Hematopoietic multipotent progenitor cell treated with erythropoietin and hydrocortisone succinate and interleukin-3 and kit ligand, for 17 days (in vitro differentiated cells): ENCODE results near the gene SIK2.
"Not testable (repeated sequence)": the region's sequence is repeated elsewhere in the genome, so short reads cannot be mapped to it uniquely, and the experiment has no call there.

Source experiments
- DNase-seq: peaks from one replicate; pipeline ENCODE4 v3.0.0-alpha.2; 2015; ENCODE audit warnings: low spot score

Gene SIK2

DNA sequence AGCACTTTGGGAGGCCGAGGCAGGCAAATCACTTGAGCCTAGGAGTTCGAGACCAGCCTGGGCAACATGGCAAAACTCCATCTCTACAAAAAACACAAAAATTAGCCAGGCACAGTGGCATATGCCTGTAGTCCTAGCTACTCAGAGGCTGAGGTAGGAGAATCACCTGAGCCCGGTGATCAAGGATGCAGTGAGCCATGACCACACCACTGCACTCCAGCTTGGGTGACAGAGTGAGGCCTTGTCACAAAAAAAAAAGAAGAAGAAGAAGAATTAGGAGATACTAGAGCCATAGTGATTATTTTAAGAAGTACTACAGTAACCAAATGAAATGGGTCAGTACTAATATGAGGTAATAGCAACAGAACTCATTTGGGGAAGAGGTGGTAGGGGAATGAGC, 56.2 kb downstream of the SIK2 start:
- not testable (repeated sequence) for DNase-seq

DNA sequence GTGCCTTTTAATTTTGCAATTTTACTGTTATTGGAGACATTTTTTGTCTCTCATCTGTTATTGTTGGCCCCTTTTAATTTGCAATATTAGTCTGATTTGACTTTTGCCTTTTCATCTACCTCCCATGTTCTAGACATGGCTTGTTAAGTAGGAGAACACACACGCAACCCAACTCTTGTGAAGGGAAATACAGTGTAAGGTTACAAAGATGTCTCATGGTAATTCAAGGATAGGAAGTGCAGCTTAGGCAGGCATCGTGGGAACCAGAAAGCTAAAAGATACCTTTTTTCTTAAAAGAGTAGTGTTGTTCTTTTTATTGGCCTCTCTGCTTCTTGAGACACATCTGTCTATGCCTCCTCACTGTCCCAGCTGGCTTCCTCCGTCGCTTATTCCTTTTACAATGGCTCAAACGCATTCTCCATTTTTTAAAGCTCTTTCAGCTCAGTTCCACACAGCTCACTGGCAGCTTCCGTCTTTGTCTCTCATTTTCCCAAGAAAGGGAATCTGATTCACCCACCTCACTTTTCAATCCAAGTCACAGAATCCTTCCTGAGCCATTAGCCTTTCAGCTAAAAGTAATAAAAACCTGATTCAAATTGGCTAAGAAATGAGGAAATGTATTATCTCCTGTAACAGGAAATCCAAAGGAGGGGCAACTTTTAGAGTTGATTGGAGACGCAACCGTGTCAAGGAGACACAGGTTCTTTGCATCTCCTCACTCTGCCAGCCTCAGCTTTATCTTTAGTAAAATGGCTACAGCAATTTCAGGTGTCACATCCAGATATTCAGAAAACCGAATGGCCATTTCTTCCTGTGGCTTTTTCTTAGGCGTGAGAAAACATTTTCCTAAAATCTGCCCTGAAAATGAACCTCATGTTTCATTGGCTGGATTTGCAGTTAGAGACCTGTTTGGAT, 57.2 kb downstream of the SIK2 start:
- DNase-seq, result no peak

DNA sequence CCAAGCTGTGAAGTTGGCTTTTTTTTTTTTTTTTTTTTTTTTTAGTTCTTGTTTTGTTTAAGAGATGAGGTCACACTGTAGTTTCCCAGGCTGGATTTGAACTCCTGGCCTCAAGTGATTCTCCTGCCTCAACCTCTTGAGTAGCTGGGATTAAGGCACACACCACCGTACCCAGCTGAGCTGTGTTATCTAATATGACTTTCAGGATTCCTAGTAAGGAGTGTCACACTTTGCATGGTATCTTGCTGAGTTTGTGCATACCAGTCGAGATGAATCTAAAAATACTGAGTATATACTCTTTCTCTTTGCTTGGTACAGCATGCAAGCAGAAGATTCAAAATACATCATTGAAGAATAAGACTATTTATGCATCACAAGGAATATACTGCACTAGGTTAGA, 58.6 kb downstream of the SIK2 start:
- no peak for DNase-seq

DNA sequence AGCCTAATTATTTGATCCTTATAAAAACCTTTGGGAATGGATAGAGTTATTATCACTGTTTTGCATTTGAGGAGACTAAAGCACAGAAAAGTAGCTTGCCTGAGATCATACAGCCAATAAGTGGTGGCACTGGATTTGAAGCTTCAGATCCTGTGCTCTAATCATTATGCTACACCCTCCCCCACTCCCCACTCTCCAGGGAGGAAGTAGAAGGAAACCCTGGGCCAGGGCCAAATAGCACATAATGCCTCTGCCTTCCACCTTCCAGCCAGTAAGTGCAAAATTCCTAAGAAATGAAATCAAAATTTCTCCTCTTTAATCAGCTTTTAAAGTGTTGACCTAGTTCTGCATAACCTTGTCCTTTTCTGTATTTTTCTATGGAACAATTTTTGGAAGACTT, 61.6 kb downstream of the SIK2 start:
- no peak for DNase-seq

DNA sequence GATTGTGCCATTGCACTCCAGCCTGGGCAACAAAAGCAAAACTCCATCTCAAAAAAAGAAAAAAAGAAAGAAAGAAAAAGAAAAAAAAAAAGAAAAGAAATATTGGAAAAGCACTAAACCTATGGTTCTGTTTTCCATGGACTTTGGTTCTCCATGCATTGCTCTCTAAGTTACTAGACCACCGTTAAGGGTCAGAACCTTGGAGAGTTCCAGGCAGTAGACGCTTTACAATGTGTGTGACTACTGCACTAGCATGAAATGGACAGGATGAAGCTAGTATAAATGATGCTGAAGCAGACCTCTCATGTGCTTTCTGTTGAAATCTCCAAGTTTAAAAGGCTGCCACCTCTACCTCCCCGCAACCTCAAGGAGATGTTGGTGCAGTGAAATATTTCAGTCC, 63.5 kb downstream of the SIK2 start:
- no peak for DNase-seq

DNA sequence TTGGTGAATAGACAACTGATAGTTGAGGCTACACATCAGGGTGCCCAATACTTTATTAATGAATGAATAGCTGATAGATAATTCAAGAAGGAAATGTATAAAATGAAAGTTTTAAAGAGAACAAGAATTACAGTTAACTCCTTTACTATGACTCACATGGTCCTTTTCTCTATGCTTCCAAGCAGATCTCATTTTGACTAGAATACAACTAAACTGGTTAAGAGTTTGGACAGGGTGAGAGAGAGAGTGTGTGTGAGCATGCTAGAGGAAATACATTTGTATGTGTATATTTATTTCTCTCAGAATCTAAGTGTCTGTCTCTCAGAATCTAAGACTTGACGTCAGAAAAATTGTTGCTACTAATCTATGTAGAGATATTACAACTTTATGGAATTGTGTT, 66.7 kb downstream of the SIK2 start:
- DNase-seq, result no peak

DNA sequence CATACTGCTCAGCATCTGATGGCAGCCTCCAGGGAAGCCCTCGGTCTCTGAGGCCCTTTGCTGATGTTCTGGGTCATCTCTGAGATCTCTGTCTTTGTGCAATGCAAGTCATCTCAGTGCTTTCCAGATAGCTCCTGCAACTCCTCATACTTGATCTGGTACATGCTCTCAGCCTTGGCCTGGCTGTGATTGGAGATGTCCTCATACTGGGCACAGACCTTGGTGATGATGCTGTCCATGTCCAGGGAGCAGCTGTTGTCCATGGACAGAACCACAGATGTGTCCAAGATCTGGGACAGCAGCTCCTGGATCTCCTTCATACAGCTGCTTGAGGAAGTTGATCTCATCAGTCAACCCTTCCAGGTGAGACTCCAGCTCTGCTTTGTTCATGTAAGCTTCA, 69.1 kb downstream of the SIK2 start:
- DNase-seq, result no peak

DNA sequence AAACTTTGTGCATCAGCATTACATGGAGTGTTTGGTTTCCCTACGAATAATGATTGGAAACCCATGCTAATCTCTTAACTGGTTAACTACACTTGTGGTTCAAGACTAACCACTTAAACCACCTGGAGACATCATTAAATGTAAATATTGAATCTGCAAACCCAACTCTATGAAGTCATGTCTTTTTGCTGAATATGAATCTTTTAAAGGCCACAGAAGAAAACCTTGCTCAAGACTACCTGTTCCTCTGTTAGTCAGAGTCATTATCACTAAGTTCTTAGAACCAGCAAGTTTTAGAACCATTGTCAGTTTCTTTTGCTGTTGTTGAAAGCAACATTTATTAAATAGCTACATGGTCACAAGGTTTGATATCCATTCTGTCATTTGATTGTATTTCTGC, 70.7 kb downstream of the SIK2 start:
- DNase-seq, result no peak

DNA sequence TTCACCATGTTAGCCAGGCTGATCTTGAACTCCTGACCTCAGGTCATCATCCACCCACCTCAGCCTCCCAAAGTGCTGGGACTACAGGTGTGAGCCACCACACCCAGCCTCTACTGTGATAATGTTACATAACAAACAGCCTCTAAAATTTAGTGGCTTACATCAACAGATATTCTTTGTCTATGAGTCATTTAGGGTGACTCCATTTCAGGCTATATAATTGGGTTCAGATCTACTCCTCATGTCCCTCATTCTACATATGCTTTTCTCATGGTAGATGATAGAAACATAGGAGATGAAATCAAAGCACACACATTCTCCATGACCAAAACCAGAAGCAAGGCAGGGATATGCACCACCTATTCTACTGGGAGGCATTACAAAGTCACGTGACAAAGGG, 72.7 kb downstream of the SIK2 start:
- DNase-seq, result no peak

DNA sequence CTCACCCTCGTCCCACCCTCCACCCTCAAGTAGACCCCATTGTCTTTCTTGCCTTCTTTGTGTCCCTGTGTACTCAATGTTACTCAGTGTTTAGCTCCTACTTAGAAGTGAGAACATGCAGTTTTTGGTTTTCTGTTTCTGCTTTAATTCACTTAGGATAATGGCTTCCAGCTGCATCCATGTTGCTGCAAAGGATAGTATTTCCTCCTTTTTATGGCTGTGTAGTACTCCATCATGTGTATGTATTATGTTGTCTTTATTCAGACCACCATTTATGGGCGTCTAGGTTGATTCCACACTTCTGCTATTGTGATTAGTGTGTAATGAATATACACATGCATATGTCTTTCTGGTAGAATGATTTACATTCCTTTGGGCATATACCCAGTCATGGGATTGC, 73.6 kb downstream of the SIK2 start:
- no peak for DNase-seq

DNA sequence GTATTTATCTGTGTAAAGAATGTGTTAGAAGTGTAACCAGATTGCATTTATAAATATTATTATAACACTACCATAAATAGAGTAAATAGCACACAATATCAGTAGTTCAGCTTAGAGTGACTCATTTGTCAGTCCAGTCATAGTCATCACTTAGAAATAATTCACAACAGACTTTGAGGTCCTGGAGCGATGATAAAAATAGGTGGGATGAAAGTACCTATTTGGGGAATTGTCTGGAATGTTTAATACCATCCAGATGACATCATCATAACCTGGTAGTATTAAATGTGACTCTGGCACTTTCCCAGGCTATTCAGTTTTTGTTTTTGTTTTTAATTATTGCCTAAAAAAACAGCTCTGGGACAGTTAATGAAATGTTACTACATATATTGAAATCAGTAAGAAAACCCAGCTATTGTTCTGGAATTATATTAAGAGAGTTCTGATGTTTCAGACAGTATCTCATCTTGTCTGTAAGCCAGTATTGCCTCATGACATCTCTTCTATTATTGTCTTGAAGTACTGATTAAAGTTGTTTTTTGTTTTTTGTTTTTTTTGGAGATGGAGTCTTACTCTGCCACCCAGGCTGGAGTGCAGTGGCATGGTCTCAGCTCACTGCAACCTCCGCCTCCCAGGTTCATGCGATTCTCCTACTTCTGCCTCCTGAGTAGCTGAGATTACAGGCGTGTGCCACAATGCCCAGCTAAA, 74.8 kb downstream of the SIK2 start:
- no peak for DNase-seq

DNA sequence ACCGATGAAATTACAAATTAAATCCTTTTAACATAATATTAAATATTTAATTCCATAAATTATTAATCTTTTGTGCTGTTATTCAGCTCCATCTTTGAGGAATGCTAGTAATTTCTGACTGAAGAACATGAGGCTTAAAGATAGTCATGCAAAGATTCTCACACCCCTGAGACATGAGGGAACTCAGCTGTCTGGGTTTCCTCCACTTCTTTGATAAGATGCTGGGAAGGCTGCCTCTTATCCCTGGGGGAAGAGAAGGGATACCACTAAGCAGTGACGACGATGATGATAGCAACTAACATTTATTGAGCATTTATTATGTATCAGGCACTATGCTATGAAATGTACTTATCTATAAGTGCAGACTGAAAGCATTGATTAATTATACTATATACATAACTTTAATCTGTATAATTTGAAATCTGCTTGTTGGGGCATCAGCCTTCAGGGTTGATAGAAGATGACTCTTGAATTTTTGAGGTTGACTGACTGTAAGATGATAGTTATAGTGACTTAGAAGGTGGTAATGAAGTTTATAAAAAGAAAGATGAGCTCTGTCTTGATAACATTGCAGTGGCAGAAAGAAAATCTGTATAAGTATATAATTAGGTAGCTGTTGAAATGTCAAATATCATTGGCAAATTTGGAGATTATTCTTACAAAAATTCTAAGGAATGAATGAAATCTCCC, 78.4 kb downstream of the SIK2 start:
- no peak for DNase-seq

DNA sequence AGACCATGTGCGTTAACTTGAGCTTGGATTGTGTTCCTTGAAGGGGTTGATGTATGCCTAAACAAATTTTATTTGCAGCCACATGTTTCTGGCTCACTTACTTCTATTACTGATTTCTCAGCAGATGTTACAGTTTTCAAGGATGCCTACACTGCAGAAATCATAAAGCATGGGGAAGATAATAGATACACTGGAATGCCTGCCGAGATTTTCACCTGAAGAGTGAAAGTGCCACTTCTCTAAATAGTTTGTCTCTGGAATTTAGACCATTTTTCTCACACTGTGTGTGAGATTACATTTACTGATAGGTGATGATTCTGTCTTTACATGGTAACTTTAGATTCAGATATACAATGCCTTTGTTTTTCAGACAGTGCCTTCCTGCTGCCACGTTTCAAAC, 81.6 kb downstream of the SIK2 start:
- no peak for DNase-seq

DNA sequence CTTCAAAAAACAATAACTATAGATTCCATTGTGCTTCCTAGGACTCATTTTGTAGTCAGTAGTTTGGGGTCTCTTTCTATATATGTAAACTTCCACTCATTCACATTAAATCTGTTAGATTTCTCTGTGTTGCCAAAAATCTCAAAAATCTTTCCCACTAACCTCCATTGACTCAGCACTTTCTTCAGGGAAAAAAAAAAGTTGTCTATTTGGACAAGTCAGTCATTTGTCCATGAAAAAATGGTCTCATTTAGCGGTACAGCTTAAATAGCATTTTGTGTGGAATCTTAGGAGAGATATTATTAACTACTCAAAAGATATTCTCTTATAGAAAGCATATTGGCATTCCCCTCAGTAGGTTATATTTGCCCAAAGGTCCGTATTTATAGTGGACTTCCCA, 82.0 kb downstream of the SIK2 start:
- no peak for DNase-seq

DNA sequence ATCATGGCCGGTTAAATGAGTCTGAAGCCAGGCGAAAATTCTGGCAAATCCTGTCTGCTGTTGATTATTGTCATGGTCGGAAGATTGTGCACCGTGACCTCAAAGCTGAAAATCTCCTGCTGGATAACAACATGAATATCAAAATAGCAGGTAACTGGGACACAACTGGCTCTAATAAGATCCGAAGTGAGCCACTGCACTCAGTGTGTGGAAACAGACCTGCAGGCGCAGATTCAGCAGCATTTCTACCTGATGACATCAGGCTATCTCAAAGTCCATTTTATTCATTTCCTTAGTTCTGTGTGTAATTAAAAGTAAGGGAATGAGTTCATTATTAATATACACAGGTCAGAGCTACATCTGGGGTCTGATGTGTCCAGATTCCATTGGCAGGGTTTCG, 85.8 kb downstream of the SIK2 start:
- no peak for DNase-seq

DNA sequence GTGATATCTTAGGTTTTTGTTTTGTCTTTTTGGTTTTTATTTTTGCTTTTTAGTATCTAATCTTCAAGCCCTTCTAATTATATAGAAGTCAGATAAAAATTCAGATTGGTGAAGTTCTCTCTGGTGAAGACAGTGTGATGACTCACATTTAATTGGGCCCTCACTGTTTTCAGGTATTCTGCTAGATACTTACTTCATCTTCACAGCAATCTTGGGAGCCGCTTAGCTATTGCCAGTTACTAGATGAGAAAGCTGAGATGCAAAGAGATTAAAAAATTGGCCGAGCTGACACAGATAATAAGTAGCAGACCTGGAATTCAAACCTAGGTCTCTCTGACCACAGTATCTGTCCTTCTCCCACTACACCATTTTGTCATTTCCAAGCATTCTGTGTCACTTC, 88.9 kb downstream of the SIK2 start:
- no peak for DNase-seq

DNA sequence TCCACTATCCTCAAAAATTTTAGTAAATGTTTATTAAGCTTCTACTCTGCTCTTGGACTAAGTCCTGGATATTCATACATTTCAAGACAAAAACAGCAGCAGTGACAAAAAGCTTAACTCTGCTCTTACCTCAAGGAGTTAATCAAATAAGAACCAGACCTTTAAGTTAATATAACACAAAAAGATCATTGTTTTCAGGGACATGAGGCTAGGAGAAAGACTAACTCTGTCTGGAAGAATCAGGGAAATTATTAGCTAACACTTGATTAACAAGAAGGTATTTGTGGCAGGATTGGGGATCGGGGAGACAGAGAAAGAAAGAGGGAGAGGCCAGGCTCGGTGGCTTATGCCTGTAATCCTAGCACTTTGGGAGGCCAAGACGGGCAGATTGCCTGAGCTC, 89.5 kb downstream of the SIK2 start:
- DNase-seq, result no peak

DNA sequence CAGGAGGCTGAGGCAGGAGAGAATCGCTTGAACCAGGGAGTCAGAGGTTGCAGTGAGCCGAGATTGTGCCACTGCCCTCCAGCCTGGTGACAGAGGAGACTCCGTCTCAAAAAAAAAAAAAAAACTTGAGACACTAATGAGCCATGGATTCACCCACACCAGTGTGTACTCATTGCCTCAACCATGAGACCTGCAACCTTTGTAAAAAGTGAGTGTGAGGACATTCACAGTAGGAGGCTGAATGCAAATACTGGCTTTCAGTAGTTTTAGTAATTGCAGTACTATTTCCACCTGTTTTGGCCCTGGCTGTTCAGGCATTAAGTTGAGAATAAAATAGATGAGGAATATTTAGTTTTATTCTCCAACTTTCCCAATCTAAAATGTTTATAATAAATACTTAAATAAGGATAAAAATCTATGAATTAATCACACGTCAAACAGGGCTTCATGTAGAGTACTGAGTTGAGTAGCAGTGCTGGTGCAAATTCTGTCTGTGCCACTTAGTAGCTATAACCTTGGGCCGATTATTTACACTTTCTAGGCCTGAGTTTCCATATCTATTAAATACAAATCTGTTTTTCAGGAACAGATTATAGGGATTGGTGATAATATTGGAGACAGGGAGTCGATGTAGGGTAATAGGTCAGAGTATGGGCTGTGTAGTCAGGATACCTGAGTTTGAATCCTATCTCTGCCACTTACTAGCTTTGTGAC, 91.1 kb downstream of the SIK2 start:
- DNase-seq, result no peak

DNA sequence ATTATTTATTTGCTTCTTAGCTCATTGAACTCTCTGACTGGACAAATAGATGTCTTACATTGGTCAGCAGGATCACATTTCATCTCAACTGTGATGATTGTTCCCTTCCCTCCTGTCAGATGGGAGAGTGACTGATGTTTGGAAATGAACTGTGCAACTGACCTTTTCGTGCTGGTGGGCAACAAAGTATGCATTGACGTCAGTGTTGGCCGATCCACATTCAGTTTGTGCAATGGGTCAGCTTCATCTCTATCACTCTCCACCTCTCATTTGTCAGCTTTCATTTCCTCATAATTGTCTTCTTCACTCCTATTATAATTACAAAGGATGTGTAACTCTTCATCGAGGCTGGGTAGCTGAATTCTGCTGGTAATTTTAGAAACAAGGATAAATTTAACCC, 92.6 kb downstream of the SIK2 start:
- no peak for DNase-seq

DNA sequence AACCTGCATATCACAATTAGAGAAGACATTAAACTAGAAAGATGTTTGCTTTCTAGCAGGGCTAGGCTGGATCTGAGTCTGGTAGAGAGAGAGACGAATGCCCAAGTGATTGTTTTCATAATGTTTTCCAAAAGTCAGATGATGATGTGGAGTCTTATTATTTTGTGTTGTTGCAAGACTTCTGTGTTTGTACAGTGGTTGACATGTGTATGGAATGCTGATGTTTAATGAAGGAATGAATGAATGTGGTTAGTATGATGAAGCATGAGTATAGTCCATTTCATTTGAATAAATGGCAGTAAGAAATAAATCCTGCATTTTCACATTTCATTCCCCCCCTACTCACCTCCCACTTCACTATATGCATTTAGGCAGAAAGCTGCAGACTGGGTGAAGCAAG, 94.3 kb downstream of the SIK2 start:
- DNase-seq, result no peak

DNA sequence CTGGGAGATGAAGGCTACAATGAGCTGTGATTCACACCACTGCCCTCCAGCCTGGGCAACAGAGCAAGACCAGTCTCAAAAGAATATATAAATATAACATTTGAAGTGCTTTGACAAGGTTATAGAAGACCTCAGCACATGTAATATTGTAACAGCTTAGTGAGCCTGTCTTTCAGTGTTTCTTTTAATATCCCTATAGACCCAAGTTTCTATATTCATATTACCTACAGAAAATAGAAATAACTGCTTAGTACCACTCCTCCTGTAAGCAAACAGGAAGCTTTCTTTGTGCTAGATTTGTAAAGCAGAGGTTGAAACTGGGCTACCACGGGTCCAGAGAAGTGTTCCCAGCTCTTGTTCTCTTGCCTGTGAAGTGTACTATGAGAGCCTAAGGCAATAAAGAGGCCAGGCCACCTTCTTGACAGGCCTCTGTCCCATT, 95.7 kb downstream of the SIK2 start:
- DNase-seq, result peak; percentile 36

DNA sequence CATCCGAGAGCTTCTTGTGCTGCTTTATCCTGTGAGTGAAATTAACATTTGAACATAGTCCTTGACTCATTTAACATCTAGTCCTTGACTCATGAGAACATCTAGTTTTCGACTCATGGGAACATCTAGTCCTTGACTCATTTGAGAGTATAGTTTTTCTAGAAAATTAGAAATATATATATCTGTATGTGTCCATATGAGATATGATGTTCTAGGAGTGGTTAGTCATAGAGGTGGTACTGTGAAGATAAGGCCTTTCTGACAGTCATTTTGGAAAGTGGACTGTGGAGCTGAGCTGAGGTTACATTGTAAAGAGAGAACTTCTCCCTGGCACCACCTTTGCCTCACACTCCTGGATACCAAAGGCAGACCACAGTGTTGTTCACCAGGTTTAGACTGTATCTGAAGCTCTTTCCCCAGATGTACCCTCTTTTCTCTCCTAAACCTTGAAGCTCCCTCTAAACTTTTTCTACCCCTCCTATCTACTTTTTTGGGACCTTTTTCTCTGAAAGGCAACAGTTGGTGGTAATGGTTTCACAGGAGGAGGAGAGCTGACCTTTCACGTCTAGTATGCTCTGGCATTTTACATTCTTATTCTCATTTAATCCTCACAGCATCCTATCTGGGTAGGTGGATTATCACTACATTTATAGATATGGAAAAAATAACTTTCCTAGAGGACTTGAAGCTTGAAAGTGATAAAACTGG, 96.8 kb downstream of the SIK2 start:
- peak; percentile 76 for DNase-seq
